ENCODE measurements around the gene CNTN5. TPM values are rescaled to one million over a fixed set of nuclear protein-coding genes. Genes with fewer than 3 reads are reported as not detected.

CNTN5 gene
- total RNA-seq, 2 donors from 2014 or later: 1.4 to 3.3 TPM

DNA sequence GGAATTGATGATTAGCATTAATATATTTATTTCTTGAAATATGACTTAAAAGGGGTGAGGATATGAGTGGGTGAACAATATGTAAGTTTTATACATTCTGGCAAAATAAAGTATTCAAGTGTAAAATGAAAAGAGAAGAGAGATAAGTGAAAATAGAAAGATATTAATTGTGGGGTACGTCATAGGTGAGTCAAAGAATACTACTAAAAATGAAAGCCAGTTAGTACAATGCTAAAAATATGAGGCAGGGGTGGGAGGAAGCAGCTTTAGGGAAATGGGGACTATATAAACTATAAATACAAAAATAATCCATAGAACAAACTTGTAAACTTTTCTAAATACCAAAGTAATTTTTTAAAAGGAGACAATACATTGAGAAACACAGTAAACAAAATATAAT is 661.4 kb downstream of the CNTN5 start:
- Histone ChIP-seq H3K9ac (ENCODE audit: extremely low read depth, low read length, poor library complexity, severe bottlenecking) (no peak overlapping the region), H3K4me3 (ENCODE audit: low read length) (no peak overlapping the region), H3K4me1 (ENCODE audit: control insufficient read depth, insufficient read depth, low read length) (no peaks in the 10 kb centered on the region), H3K9me3 (ENCODE audit: control insufficient read depth, low read length) (no peaks in the 10 kb centered on the region), H3K36me3 (ENCODE audit: control insufficient read depth, insufficient read depth, low read length) (no peaks in the 10 kb centered on the region), H3K27ac (ENCODE audit: low read depth, low read length) (no peak overlapping the region), H3K27me3 (ENCODE audit: control insufficient read depth, insufficient read depth, low read length, poor library complexity, severe bottlenecking) (no peaks in the 10 kb centered on the region)
- Mint-ChIP-seq H3K4me1 (no peaks in the 10 kb centered on the region), H3K27ac (no peak overlapping the region), H3K9me3 (no peaks in the 10 kb centered on the region), H3K4me3 (no peak overlapping the region), H3K27me3 (ENCODE audit: insufficient read depth) (no peaks in the 10 kb centered on the region), H3K36me3 (ENCODE audit: low read depth) (no peaks in the 10 kb centered on the region)
- TF ChIP-seq, protein P1, sequence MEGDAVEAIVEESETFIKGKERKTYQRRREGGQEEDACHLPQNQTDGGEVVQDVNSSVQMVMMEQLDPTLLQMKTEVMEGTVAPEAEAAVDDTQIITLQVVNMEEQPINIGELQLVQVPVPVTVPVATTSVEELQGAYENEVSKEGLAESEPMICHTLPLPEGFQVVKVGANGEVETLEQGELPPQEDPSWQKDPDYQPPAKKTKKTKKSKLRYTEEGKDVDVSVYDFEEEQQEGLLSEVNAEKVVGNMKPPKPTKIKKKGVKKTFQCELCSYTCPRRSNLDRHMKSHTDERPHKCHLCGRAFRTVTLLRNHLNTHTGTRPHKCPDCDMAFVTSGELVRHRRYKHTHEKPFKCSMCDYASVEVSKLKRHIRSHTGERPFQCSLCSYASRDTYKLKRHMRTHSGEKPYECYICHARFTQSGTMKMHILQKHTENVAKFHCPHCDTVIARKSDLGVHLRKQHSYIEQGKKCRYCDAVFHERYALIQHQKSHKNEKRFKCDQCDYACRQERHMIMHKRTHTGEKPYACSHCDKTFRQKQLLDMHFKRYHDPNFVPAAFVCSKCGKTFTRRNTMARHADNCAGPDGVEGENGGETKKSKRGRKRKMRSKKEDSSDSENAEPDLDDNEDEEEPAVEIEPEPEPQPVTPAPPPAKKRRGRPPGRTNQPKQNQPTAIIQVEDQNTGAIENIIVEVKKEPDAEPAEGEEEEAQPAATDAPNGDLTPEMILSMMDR (conservative IDR thresholded peaks at IDR 0.05): no peak
- 94% methylated on average over 1 of the region's 1 CpG; no CpG with 5 or more reads in 1 of the 2 experiments for WGBS, 2 experiments (ENCODE audit: insufficient coverage in 1 of 2, insufficient read length in 1 of 2)
- DNase-seq: no peak

DNA sequence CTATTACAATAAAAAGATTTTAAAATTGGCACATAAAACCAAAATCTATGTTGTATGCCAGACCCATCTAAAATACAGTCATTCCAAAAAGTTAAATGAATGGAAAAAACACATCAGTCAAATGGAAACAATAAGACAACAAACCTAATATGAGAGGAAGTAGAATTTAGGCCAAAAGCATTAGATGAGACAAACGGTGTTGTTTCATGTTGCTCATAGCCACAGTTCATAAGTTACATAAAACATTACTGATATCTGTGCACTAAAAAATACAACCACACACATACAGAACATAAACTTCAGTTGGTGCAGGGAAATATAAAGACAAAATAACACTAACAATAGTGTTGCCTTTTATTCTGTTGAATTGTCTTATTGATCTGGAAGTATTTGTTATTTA is 661.9 kb downstream of the CNTN5 start:
- H3K36me3 Mint-ChIP-seq (ENCODE audit: low read depth): no peaks in the 10 kb centered on the region
- H3K4me1 Mint-ChIP-seq: no peaks in the 10 kb centered on the region
- no peak overlapping the region for H3K9ac ChIP-seq (ENCODE audit: extremely low read depth, low read length, poor library complexity, severe bottlenecking)
- no peaks in the 10 kb centered on the region for H3K36me3 ChIP-seq (ENCODE audit: control insufficient read depth, insufficient read depth, low read length)
- no peaks in the 10 kb centered on the region for H3K27me3 ChIP-seq (ENCODE audit: control insufficient read depth, insufficient read depth, low read length, poor library complexity, severe bottlenecking)
- no peak overlapping the region for H3K4me3 ChIP-seq (ENCODE audit: low read length)
- WGBS, 2 experiments (ENCODE audit: insufficient coverage in 1 of 2, insufficient read length in 1 of 2): 80% methylated on average over 1 of the region's 1 CpG; no CpG with 5 or more reads in 1 of the 2 experiments
- no peaks in the 10 kb centered on the region for H3K9me3 ChIP-seq (ENCODE audit: control insufficient read depth, low read length)
- no peaks in the 10 kb centered on the region for H3K9me3 Mint-ChIP-seq
- no peaks in the 10 kb centered on the region for H3K27me3 Mint-ChIP-seq (ENCODE audit: insufficient read depth)
- H3K27ac Mint-ChIP-seq: no peak overlapping the region
- no peaks in the 10 kb centered on the region for H3K4me1 ChIP-seq (ENCODE audit: control insufficient read depth, insufficient read depth, low read length)
- no peak overlapping the region for H3K27ac ChIP-seq (ENCODE audit: low read depth, low read length)
- TF ChIP-seq, protein P1 (conservative IDR thresholded peaks at IDR 0.05): no peak
- DNase-seq: no peak
- no peak overlapping the region for H3K4me3 Mint-ChIP-seq

DNA sequence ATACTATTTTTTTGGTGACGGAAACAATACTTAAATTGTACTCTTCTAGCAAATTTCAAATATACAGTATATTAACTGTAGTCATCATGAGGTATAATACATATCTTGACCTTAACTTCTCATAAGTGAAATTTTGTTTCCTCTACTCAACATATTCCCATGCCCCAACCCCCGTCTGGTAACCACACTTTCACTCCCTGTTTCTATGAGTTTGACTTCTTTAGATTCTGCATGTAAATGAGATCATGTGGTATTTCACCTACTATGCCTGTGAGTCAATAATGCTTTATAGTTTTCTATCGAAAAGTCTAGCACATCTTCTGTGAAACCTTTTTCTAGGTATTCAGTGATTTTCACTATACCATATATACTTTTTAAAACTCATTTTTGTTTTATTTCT is 663.2 kb downstream of the CNTN5 start:
- Mint-ChIP-seq H3K9me3 (no peaks in the 10 kb centered on the region), H3K27me3 (ENCODE audit: insufficient read depth) (no peaks in the 10 kb centered on the region), H3K4me1 (no peaks in the 10 kb centered on the region), H3K27ac (no peak overlapping the region), H3K4me3 (no peak overlapping the region), H3K36me3 (ENCODE audit: low read depth) (no peaks in the 10 kb centered on the region)
- WGBS, 2 experiments (ENCODE audit: insufficient coverage in 1 of 2, insufficient read length in 1 of 2): 83% methylated on average over 2 of the region's 3 CpGs; no CpG with 5 or more reads in 1 of the 2 experiments
- Histone ChIP-seq H3K4me1 (ENCODE audit: control insufficient read depth, insufficient read depth, low read length) (no peaks in the 10 kb centered on the region), H3K9me3 (ENCODE audit: control insufficient read depth, low read length) (no peaks in the 10 kb centered on the region), H3K27me3 (ENCODE audit: control insufficient read depth, insufficient read depth, low read length, poor library complexity, severe bottlenecking) (no peaks in the 10 kb centered on the region), H3K27ac (ENCODE audit: low read depth, low read length) (no peak overlapping the region), H3K36me3 (ENCODE audit: control insufficient read depth, insufficient read depth, low read length) (no peaks in the 10 kb centered on the region), H3K4me3 (ENCODE audit: low read length) (no peak overlapping the region), H3K9ac (ENCODE audit: extremely low read depth, low read length, poor library complexity, severe bottlenecking) (no peak overlapping the region)
- TF ChIP-seq, protein P1 (conservative IDR thresholded peaks at IDR 0.05): no peak
- DNase-seq: no peak
